Measurements from ENCODE around the gene MXI1. TPM values are rescaled to one million over a fixed set of nuclear protein-coding genes. Genes with fewer than 3 reads are reported as not detected.

Gene MXI1
- total RNA-seq, 1 donor from 2014 or later, result 23.5 TPM

DNA sequence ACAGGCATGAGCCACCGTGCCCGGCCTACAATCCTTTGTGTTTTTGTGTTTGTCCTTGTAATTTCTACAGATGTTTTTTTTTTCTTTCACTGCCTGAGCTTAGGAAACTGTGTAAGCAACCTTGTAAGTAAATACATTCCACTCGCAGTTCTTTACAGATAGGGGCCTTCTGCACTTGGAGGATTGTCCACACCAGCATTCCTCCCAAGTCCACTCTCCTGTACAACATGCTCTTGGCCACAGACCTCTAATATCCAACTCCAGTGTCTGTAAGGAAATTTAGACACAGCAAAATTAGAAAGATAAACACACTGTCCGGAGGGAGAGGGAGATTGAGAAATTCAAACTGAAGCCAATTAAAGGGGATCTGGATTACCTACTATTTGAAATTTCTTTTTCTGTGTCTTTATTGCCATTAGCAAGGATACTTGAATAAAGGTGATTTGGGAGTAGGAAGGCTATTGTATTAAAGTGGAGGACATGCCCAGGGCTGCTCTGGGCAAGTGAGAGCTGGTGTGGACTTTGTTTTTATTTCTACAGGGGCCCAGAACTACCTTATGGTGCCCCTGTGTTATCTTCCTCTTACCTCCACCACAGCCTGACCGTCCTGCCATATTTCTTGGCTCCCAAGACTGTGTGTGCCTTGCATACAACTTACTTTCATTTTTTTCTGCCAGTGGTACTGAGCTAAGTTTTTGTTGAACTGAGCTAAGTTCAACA, 9.7 kb downstream of the MXI1 start:
- Mint-ChIP-seq H3K36me3 (peaks cover 7% of the 10 kb centered on the region), H3K27me3 (ENCODE audit: insufficient read depth, low read depth) (peaks cover 16% of the 10 kb centered on the region), H3K9me3 (no peaks in the 10 kb centered on the region), H3K4me1 (peaks cover 67% of the 10 kb centered on the region), H3K27ac (no peak overlapping the region), H3K4me3 (peak overlapping the region; percentile 0)
- H3K27ac ChIP-seq, result no peak overlapping the region
- peaks cover 47% of the 10 kb centered on the region for H3K27me3 ChIP-seq
- H2AFZ ChIP-seq (replicated peaks), result no peak overlapping the region
- no peak overlapping the region for H3K4me2 ChIP-seq
- no peaks in the 10 kb centered on the region for H3K79me2 ChIP-seq (ENCODE audit: low read depth)
- H3K36me3 ChIP-seq, result no peaks in the 10 kb centered on the region
- TF ChIP-seq, protein P1, sequence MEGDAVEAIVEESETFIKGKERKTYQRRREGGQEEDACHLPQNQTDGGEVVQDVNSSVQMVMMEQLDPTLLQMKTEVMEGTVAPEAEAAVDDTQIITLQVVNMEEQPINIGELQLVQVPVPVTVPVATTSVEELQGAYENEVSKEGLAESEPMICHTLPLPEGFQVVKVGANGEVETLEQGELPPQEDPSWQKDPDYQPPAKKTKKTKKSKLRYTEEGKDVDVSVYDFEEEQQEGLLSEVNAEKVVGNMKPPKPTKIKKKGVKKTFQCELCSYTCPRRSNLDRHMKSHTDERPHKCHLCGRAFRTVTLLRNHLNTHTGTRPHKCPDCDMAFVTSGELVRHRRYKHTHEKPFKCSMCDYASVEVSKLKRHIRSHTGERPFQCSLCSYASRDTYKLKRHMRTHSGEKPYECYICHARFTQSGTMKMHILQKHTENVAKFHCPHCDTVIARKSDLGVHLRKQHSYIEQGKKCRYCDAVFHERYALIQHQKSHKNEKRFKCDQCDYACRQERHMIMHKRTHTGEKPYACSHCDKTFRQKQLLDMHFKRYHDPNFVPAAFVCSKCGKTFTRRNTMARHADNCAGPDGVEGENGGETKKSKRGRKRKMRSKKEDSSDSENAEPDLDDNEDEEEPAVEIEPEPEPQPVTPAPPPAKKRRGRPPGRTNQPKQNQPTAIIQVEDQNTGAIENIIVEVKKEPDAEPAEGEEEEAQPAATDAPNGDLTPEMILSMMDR (IDR thresholded peaks at IDR 0.05), result no peak
- TF ChIP-seq EZH2 (IDR thresholded peaks at IDR 0.05) (no peak), EZH2phosphoT487 (IDR thresholded peaks at IDR 0.05) (no peak)
- H3K9me3 ChIP-seq (ENCODE audit: low read depth), result no peaks in the 10 kb centered on the region
- H3K4me3 ChIP-seq, result no peak overlapping the region
- DNase-seq (ENCODE audit: low spot score), result no peak
- H3K9ac ChIP-seq, result no peak overlapping the region
- H3F3A ChIP-seq (ENCODE audit: low read depth), result peaks cover 10% of the 10 kb centered on the region
- H4K20me1 ChIP-seq (ENCODE audit: low read depth), result peaks cover 81% of the 10 kb centered on the region
- H3K4me1 ChIP-seq, result peaks cover 11% of the 10 kb centered on the region

GRCh38 chr10:110217662-110218008, 10.2 kb downstream of the MXI1 start:
- H3K27me3 Mint-ChIP-seq (ENCODE audit: insufficient read depth, low read depth), result peaks cover 14% of the 10 kb centered on the region
- Histone ChIP-seq H3F3A (ENCODE audit: low read depth) (peaks cover 12% of the 10 kb centered on the region), H3K36me3 (no peaks in the 10 kb centered on the region), H3K79me2 (ENCODE audit: low read depth) (no peaks in the 10 kb centered on the region), H3K27ac (no peak overlapping the region), H3K4me2 (no peak overlapping the region), H3K9ac (no peak overlapping the region), H3K9me3 (ENCODE audit: low read depth) (no peaks in the 10 kb centered on the region), H4K20me1 (ENCODE audit: low read depth) (peaks cover 81% of the 10 kb centered on the region), H3K4me1 (peaks cover 11% of the 10 kb centered on the region), H3K4me3 (no peak overlapping the region), H3K27me3 (peaks cover 46% of the 10 kb centered on the region), H2AFZ (replicated peaks) (no peak overlapping the region)
- no peak overlapping the region for H3K27ac Mint-ChIP-seq
- TF ChIP-seq EZH2 (IDR thresholded peaks at IDR 0.05) (no peak), EZH2phosphoT487 (IDR thresholded peaks at IDR 0.05) (no peak)
- no peak for DNase-seq (ENCODE audit: low spot score)
- H3K9me3 Mint-ChIP-seq, result no peaks in the 10 kb centered on the region
- H3K36me3 Mint-ChIP-seq, result peaks cover 7% of the 10 kb centered on the region
- no peak overlapping the region for H3K4me3 Mint-ChIP-seq
- peaks cover 65% of the 10 kb centered on the region for H3K4me1 Mint-ChIP-seq

- H3F3A ChIP-seq (ENCODE audit: low read depth), result peaks cover 12% of the 10 kb centered on the region
- Mint-ChIP-seq H3K9me3 (no peaks in the 10 kb centered on the region), H3K27me3 (ENCODE audit: insufficient read depth, low read depth) (peaks cover 14% of the 10 kb centered on the region), H3K4me3 (no peak overlapping the region), H3K27ac (no peak overlapping the region), H3K36me3 (peaks cover 6% of the 10 kb centered on the region), H3K4me1 (peaks cover 57% of the 10 kb centered on the region)
- peaks cover 11% of the 10 kb centered on the region for H3K4me1 ChIP-seq
- no peak overlapping the region for H3K9ac ChIP-seq
- H3K27ac ChIP-seq, result no peak overlapping the region
- no peak overlapping the region for H2AFZ ChIP-seq (replicated peaks)
- no peaks in the 10 kb centered on the region for H3K36me3 ChIP-seq
- H3K27me3 ChIP-seq, result peaks cover 37% of the 10 kb centered on the region
- no peak for DNase-seq (ENCODE audit: low spot score)
- H3K4me2 ChIP-seq, result no peak overlapping the region
- TF ChIP-seq EZH2phosphoT487 (IDR thresholded peaks at IDR 0.05) (no peak), EZH2 (IDR thresholded peaks at IDR 0.05) (no peak)
- TF ChIP-seq, protein P1 (IDR thresholded peaks at IDR 0.05), result no peak
- H3K9me3 ChIP-seq (ENCODE audit: low read depth), result no peaks in the 10 kb centered on the region
- no peak overlapping the region for H3K4me3 ChIP-seq
- no peaks in the 10 kb centered on the region for H3K79me2 ChIP-seq (ENCODE audit: low read depth)
- peaks cover 78% of the 10 kb centered on the region for H4K20me1 ChIP-seq (ENCODE audit: low read depth)
Observed at GRCh38 chr10:110218632-110219031, 11.2 kb downstream of the MXI1 start.

DNA sequence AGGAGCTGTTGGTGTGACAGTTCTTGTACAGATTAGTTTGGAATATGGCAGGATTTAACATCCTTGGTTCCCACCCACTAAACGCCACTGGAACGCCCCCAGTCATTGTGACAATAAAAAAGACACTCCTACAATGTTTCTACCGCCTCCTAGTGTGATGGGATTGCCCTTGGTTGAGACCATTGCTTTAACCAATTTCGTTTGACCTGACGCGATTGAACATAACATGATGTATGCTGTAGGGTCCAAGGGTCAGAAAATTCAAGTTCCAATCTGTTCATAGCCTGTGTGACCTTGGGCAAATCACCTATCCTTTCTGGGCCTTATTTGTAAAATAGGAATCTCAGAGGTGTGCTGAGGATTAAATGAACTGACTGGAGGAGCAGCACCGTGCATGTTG, 12.5 kb downstream of the MXI1 start:
- no peak overlapping the region for H3K4me3 Mint-ChIP-seq
- no peak overlapping the region for H3K4me2 ChIP-seq
- H3K36me3 Mint-ChIP-seq, result peaks cover 6% of the 10 kb centered on the region
- no peak overlapping the region for H3K27ac ChIP-seq
- H3K27me3 Mint-ChIP-seq (ENCODE audit: insufficient read depth, low read depth), result peaks cover 21% of the 10 kb centered on the region
- H3K9ac ChIP-seq, result no peak overlapping the region
- no peaks in the 10 kb centered on the region for H3K79me2 ChIP-seq (ENCODE audit: low read depth)
- DNase-seq (ENCODE audit: low spot score), result no peak
- no peaks in the 10 kb centered on the region for H3K9me3 Mint-ChIP-seq
- H3K9me3 ChIP-seq (ENCODE audit: low read depth), result no peaks in the 10 kb centered on the region
- no peak overlapping the region for H3K4me3 ChIP-seq
- peaks cover 32% of the 10 kb centered on the region for H3K27me3 ChIP-seq
- H3F3A ChIP-seq (ENCODE audit: low read depth), result peaks cover 12% of the 10 kb centered on the region
- peaks cover 71% of the 10 kb centered on the region for H4K20me1 ChIP-seq (ENCODE audit: low read depth)
- H3K27ac Mint-ChIP-seq, result no peak overlapping the region
- H3K4me1 ChIP-seq, result peaks cover 11% of the 10 kb centered on the region
- H3K4me1 Mint-ChIP-seq, result peaks cover 48% of the 10 kb centered on the region
- TF ChIP-seq, protein P1 (IDR thresholded peaks at IDR 0.05), result no peak
- no peak for TF ChIP-seq EZH2phosphoT487 (IDR thresholded peaks at IDR 0.05)
- TF ChIP-seq EZH2 (IDR thresholded peaks at IDR 0.05), result no peak
- H2AFZ ChIP-seq (replicated peaks), result no peak overlapping the region
- no peaks in the 10 kb centered on the region for H3K36me3 ChIP-seq
